NCI-H460 (cell line): ENCODE results near the gene NCAM2. TPM values are rescaled to one million over a fixed set of nuclear protein-coding genes. Genes with fewer than 3 reads are reported as not detected.
A peak's percentile ranks its signal among the peaks of the same experiment; 100 is the strongest.

Experiments used
- DNase-seq: peaks from one replicate; pipeline ENCODE4 v3.0.0-alpha.2; 2016; ENCODE audit warnings: low read depth; ENCODE audit errors: extremely low read depth
- total RNA-seq: library from RNA; depleted of rRNA; stranded (reverse); fragments of >200 nt; shearing (Covaris generic); gene quantifications from 2 replicates; pipeline ENCODE4 v1.2.3, GENCODE V29; 2014

NCAM2 gene
- total RNA-seq, 1 experiment from 2014 or later: 16.7 TPM

GRCh38 chr21:21163904-21164303, 165.7 kb downstream of the NCAM2 start:
- peak; percentile 57 for DNase-seq

- no peak for DNase-seq
These were observed 166.9 kb downstream of the NCAM2 start for GRCh38 chr21:21165063-21165645.

GRCh38 chr21:21174676-21175075, 176.5 kb downstream of the NCAM2 start:
- DNase-seq: no peak

GRCh38 chr21:21175798-21176334, 177.7 kb downstream of the NCAM2 start:
- DNase-seq: no peak

GRCh38 chr21:21177353-21177986, 179.3 kb downstream of the NCAM2 start:
- no peak for DNase-seq

- no peak for DNase-seq
These were observed 181.6 kb downstream of the NCAM2 start for GRCh38 chr21:21179619-21180298.

- no peak for DNase-seq
These were observed 184.3 kb downstream of the NCAM2 start for GRCh38 chr21:21182401-21183010.

- DNase-seq: no peak
These were observed 184.9 kb downstream of the NCAM2 start for GRCh38 chr21:21183092-21183491.

- no peak for DNase-seq
These were observed 186.7 kb downstream of the NCAM2 start for GRCh38 chr21:21184771-21185528.

- DNase-seq: no peak
These were observed 189.4 kb downstream of the NCAM2 start for GRCh38 chr21:21187579-21187978.

- no peak for DNase-seq
These were observed 190.4 kb downstream of the NCAM2 start for GRCh38 chr21:21188513-21189195.

- DNase-seq: no peak
These were observed 197.3 kb downstream of the NCAM2 start for GRCh38 chr21:21195417-21195943.

GRCh38 chr21:21196087-21196486, 197.9 kb downstream of the NCAM2 start:
- DNase-seq: no peak

GRCh38 chr21:21196848-21197247, 198.6 kb downstream of the NCAM2 start:
- DNase-seq: no peak

- DNase-seq: no peak
These were observed 201.3 kb downstream of the NCAM2 start for GRCh38 chr21:21199342-21200102.

- DNase-seq: peak; percentile 68
These were observed 202.1 kb downstream of the NCAM2 start for GRCh38 chr21:21200103-21200938.

- DNase-seq: no peak
These were observed 202.9 kb downstream of the NCAM2 start for GRCh38 chr21:21200939-21201615.
